T47D (cell line): ENCODE measurements around the gene HUS1B.
"Not testable (repeated sequence)": the region's sequence is repeated elsewhere in the genome, so short reads cannot be mapped to it uniquely, and the experiment has no call there.

ENCODE experiments used
- DNase-seq, 2 experiments: peaks; one replicate each; pipeline versions ENCODE4 v3.0.0 to v3.0.0-alpha.2; 2011 to 2012; ENCODE audit warnings: low read depth in 1 of 2, low spot score in 1 of 2
- JUND ChIP-seq: IDR thresholded peaks from 2 replicates; pipeline ENCODE4 v1.6.1; 2012; ENCODE audit warnings: low read depth
- in situ Hi-C: cut with HindIII; loops from 2 replicates; pipeline ENCODE4 v1.10.0; 2016; ENCODE audit warnings: low sequenced_read_pairs, low pct_unique_long_range_greater_than_20kb

HUS1B gene

DNA sequence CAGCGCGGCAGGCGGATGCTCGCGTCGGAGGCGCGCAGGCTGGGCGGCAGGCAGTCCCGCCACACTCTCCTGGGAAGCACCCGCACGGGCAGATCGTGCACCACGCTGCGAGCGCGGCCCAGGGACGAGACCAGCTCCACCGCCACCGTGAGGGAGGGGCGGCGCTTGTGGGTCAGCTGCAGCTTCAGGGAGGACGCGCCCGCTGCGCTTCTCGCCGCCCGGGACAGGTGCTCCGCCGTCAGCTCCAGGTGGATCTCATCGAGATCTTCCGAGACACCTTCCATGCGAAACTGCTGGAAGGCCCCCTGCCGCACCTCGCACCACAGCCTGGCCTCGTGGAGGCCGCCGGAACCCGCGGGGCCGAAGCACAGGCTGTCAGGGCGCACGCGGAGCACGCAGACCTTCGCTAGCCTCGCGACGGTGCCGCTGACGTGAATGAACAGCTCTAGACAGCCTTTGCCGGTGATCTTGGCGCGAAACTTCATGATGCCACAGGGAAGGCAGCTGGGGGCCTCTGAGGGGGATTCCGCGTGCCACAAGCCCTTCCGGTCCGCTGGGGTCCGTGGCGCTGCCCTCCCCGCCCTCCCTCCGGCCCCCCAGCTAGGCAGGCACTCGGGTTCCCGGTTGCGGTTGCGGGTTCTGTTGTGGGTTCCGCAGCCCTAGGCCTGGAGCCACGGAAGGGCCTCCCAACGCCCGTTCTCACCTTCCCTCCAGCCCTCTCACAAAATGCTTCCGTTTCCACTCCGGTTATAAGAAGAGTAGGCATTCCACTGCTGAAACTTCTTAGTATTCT lies at the start of gene HUS1B:
HUS1B (minus strand) TSS at position 641 of the 793 bp plus-strand sequence; CDS start at position 485, 156 bp downstream.
- no peak for TF ChIP-seq JUND
- DNase-seq, result no peak
- in situ Hi-C loops, result no loop called here

DNA sequence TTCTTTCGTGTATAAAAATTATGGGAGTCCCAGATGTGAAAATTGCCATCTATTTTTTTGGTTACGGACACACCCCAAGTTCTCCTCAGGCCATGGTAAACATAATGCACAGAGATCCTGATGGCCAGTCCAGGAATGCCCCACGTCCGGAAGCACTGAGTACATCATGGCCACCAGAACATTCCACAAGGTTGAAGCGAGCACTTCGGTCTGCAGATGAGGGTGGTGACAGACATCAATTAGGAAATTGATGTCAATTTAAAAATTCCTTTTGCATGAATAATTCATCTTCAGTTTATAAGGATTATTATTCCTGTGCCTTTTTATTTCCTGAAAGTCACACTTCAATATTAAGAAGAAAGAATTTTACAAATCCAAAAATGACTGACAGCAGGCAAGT lies 49.2 kb upstream of the HUS1B start:
- TF ChIP-seq JUND, result no peak
- in situ Hi-C loops, result no loop called here
- DNase-seq, result peak in 1 of 2 experiments; percentile 60

DNA sequence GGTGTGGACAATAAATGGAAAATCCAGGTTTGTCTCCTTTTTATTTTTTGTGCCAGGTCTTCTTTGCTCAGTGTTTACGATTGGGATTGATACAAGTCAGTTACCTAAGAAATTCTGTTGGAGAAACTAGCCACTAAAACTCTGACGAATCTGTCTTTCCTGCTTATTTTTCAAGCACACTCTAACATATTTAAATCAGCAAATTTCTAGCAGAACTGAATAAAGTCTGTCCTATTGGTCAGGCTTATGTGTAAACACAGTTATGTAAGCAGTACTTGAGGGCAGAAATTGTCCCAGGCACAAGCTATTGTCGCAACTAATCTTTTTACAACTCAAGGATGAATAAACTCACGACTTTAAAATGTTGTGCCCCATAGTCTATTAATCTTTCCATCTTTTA lies 48.1 kb upstream of the HUS1B start:
- DNase-seq, result peak; percentile 30 to 62
- TF ChIP-seq JUND, result no peak
- in situ Hi-C loops, result no loop called here

DNA sequence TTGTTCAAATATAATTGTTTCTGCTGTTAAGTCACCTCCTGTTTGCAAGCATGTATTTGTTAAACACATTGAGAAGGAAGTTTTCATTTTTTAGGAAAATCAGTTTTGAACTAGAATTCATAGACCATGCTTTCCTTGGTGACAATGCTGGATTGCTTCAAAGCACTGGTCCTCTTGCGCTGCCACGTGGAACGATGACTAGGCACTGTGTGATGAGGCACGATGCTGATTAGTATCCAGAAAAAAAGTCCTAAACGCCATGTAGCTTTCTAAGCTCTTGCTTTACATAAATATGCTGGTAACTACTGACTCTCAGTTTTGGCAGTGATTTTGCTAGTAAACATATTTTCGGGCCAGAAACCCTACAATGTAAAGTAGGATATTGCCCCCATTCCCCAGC lies 47.1 kb upstream of the HUS1B start:
- DNase-seq, result no peak
- in situ Hi-C loops, result no loop called here
- TF ChIP-seq JUND, result no peak

DNA sequence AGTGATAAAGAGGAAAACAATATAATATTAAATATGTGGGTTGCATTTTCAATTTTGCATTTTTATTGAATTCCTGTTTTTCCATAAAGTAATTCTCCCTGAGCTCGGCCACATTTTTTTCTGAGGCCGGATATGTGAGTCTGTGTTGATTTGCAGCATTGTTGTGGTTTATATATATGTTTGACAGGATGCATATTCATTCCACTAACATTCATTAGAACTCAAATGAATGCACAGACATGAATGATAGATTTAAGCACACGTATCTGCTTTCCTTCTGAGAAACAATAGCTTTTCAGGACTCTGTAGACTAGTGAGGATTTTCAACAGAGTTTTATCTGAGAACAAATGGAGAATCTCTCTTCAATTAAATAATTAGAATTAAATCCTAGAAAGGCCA lies 46.7 kb upstream of the HUS1B start:
- in situ Hi-C loops, result no loop called here
- no peak for TF ChIP-seq JUND
- DNase-seq, result no peak

DNA sequence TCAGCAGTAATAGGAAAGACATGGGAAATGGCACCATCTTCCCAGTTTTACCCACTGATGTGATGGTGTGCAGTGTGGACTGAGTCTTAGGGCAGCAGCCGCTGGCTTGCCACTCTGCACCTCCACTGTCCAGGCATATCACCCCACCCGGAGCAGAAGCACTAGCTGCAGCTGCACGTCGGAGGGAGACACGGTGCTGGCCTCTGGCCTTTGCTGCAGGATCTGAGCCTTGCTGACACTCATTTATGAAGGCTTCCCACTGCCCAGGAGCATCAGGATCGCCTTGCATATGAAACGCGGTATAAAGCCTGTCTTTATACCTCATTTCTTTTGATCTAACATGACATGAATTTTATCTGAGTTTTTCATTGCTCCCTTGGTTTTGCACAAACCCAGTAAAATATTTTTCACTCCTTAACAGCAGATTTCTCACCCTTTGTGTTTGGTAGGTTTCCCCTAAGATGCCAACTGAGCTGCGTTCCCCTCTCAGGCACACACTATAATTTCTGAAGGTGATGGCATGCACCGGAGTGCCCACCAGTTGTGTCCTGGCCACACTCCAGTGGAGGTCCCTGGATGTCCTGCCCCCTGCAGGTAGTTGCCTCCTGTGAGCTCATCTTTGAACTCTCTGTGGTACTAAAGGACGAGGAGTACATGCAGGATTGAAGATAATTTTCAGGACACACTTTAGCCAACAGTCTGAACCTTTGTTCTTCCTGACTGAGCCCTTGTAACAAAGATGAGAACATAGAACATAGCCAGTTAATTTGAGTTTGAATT lies 45.0 kb upstream of the HUS1B start:
- in situ Hi-C loops, result no loop called here
- TF ChIP-seq JUND, result no peak
- no peak for DNase-seq

DNA sequence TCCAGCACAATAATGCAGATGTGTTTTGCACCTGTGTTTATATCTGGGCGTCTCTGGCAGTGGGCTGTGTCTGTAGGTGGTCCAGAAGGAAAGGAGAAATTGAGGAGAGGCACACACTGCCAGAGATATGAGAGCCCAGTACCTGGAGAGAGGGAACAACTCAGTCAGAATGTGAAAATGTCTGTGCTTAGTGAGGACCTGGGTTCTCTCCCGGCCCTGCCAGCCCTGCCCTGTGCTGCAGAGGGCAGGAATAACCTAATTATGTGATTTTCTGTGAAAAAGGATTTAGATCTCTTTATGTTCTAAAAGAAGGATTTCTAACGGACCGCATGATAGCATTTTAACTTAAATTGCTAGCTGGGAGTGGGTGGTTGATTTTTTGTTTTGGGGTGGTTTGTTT lies 44.3 kb upstream of the HUS1B start:
- no peak for TF ChIP-seq JUND
- in situ Hi-C loops, result no loop called here
- no peak for DNase-seq

DNA sequence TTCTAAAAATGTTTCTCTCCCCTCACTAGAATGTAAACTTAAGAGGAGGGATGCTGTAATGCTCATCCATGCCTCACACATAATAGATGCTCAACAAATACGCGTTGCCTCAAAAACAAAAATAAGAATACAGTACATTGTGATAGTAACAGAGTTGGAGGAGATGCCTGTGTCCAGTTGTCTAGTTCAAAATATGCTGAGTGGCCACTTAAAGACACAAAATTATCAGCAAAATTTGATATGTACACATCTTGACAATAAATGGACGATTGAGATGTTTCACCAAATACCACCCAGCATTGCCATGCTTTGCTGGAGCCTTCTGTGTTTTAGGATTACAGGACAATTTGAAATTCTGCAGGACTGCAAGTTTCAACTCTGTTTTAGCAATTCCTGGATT lies 43.6 kb upstream of the HUS1B start:
- in situ Hi-C loops, result no loop called here
- no peak for TF ChIP-seq JUND

DNA sequence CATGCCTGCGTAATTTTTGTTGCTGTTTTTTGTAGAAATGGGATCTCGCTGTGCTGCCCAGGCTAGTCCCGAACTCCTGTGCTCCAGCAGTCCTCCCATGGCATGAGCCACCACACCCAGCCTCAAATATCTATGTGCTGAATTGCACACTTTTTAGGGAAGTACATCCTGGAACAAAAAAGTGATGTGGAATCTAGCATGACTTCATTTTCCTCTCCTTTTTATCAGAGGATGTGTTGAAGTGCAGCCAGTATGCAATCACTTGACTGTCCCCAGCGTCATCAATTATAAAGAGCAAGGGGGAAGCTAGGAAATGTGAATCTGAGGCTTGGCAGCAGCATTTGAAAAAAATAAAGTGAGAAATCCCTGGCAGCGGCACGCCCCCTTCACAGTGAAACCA lies 42.4 kb upstream of the HUS1B start:
- no peak for DNase-seq

More for the DNA sequence above, 43.6 kb upstream of the HUS1B start:
- no peak for DNase-seq

DNA sequence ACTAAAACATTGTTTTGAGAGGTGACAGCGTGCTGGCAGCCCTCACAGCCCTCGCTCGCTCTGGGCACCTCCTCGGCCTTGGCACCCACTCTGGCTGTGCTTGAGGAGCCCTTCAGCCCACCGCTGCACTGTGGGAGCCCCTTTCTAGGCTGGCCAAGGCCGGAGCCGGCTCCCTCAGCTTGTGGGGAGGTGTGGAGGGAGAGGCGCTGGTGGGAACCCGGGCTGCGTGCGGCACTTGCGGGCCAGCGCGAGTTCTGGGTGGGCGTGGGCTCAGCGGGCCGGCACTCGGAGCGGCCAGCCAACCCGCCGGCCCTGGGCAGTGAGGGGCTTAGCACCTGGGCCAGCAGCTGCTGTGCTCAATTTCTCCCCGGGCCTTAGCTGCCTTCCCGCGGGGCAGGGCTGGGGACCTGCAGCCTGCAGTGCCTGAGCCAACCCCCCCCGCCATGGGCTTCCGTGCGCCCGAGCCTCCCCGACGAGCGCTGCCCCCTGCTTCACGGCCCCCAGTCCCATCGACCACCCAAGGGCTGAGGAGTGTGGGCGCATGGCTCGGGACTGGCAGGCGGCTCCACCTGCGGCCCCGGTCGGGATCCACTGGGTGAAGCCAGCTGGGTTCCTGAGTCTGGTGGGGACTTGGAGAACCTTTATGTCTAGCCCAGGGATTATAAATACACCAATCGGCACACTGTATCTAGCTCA lies 37.7 kb upstream of the HUS1B start:
- DNase-seq, in situ Hi-C loops: not testable (repeated sequence)

More for the DNA sequence above, 42.4 kb upstream of the HUS1B start:
- TF ChIP-seq JUND, result no peak
- in situ Hi-C loops, result no loop called here

DNA sequence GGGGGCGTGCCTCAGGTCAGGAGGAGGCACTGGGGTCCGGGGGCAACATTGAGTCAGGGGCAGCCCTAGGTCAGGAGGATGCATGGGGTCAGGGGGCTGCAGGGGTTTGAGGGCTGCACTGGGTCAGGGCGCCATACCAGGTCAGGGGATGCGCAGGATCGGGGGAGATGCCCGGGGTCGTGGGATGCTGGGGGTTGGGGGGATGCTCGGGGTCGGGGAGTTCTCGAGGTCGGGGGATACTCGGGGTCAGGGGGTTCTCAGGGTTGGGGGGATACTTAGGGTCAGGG lies 36.8 kb upstream of the HUS1B start:
- DNase-seq, result no peak
- in situ Hi-C loops, result no loop called here
- no peak for TF ChIP-seq JUND

DNA sequence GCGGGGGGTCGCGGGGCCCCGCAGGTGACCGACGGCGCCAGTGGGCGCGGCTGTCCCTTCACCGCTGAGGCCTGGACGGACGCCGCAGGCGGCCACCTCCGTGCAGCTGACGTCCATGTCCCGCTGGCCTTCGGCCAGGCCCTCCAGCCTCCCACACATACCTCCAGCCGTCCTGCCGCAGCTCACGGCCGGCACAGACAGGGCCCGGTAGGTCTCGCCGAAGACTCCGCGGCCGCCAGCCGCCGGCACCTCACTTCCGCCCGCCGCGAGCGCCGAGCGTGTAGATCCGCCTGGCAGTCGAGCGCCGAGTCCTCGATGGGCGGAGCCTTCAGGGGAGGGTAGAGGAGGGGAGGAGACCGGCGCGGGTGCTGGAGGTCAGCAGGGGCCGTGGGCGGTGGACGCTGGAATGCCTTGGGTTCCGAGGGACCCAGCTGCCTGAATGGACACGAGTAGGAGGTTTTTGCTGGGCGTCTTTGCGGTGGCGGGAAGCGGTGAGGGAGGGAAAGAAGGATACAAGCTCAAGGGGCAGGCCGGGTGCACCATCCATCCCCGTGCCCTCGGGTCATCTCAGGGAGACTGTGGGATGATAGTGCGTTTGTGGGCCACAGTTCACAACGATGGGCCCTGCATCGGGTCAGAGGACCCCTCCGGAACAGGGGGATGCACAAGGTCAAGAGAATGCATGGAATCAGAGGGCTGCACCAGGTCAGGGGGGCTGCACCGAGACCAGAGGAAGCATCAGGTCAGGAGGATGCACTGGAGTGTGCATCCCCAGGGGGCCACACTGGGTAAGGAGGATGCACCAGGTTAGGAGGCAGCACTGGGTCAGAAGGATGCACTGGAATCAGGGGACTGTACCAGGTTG lies 36.2 kb upstream of the HUS1B start, which contains the start of gene EXOC2:
EXOC2 (minus strand) TSS at position 282 of the 865 bp plus-strand sequence. CDS start 55,321 bp downstream, outside the sequence.
- peak; percentile 60 to 89 for DNase-seq
- in situ Hi-C loops, result no loop called here
- TF ChIP-seq JUND, result no peak
